ENCODE data around the gene METTL27. TPM values are rescaled to one million over a fixed set of nuclear protein-coding genes. Genes with fewer than 3 reads are reported as not detected.

The METTL27 gene
- total RNA-seq, 4 donors from 2014 or later = 0.36 to 1.5 (median 0.53) TPM

GRCh38 chr7:73869011-73869798 lies 26.9 kb upstream of the METTL27 start:
- Histone ChIP-seq H3K27me3 (no peaks in the 10 kb centered on the region), H3K27ac (no peak overlapping the region), H3K9me3 (no peaks in the 10 kb centered on the region), H3K4me1 (peaks cover 0 to 6% of the 10 kb centered on the region in 2 donors), H3K36me3 (no peaks in the 10 kb centered on the region), H3K4me3 (no peak overlapping the region)
- DNase-seq = no peak
- intact Hi-C loops (cut with DNase I; ENCODE audit: low total_unique reads) (loop anchor here (5.0 kb wide), 2 partner anchors 108 to 533 kb away; no protein-coding TSS in a partner anchor), in situ Hi-C loops (cut with MboI; ENCODE audit: low sequenced_read_pairs in 4 of 4) (loop anchor here in 1 of 4 donors (25.0 kb wide), 1 partner anchor 257 kb away; the partner anchor contains the start of gene MLXIPL)
- ATAC-seq = no peak
- no peak for TF ChIP-seq POLR2A (IDR thresholded peaks at IDR 0.05)
- TF ChIP-seq, protein P1, sequence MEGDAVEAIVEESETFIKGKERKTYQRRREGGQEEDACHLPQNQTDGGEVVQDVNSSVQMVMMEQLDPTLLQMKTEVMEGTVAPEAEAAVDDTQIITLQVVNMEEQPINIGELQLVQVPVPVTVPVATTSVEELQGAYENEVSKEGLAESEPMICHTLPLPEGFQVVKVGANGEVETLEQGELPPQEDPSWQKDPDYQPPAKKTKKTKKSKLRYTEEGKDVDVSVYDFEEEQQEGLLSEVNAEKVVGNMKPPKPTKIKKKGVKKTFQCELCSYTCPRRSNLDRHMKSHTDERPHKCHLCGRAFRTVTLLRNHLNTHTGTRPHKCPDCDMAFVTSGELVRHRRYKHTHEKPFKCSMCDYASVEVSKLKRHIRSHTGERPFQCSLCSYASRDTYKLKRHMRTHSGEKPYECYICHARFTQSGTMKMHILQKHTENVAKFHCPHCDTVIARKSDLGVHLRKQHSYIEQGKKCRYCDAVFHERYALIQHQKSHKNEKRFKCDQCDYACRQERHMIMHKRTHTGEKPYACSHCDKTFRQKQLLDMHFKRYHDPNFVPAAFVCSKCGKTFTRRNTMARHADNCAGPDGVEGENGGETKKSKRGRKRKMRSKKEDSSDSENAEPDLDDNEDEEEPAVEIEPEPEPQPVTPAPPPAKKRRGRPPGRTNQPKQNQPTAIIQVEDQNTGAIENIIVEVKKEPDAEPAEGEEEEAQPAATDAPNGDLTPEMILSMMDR (IDR thresholded peaks at IDR 0.05 in 4 of 5, conservative IDR thresholded peaks at IDR 0.05 in 1 of 5) = no peak

GRCh38 chr7:73866446-73866767 lies 24.1 kb upstream of the METTL27 start:
- no peaks in the 10 kb centered on the region for H3K9me3 ChIP-seq
- no peaks in the 10 kb centered on the region for H3K36me3 ChIP-seq
- no peak overlapping the region for H3K4me3 ChIP-seq
- no peak for DNase-seq
- no peak for TF ChIP-seq POLR2A (IDR thresholded peaks at IDR 0.05)
- TF ChIP-seq, protein P1 (IDR thresholded peaks at IDR 0.05 in 4 of 5, conservative IDR thresholded peaks at IDR 0.05 in 1 of 5) = peak in 1 of 5 experiments; percentile 1
- intact Hi-C loops (cut with DNase I; ENCODE audit: low total_unique reads) = loop anchor here (1.0 to 5.0 kb wide), 3 partner anchors 111 to 536 kb away; no protein-coding TSS in a partner anchor
- H3K27me3 ChIP-seq = no peaks in the 10 kb centered on the region
- in situ Hi-C loops (cut with MboI; ENCODE audit: low sequenced_read_pairs in 4 of 4) = loop anchor here in 1 of 4 donors (25.0 kb wide), 1 partner anchor 254 kb away; the partner anchor contains the start of gene MLXIPL
- ATAC-seq = no peak
- H3K27ac ChIP-seq = no peak overlapping the region
- H3K4me1 ChIP-seq = peaks cover 0 to 3% of the 10 kb centered on the region in 2 donors

GRCh38 chr7:73865738-73866445 lies 23.6 kb upstream of the METTL27 start:
- ATAC-seq (peak; percentile 58 to 64), DNase-seq (no peak)
- Histone ChIP-seq H3K4me3 (no peak overlapping the region), H3K4me1 (peaks cover 0 to 3% of the 10 kb centered on the region in 2 donors), H3K9me3 (no peaks in the 10 kb centered on the region), H3K36me3 (no peaks in the 10 kb centered on the region), H3K27ac (no peak overlapping the region), H3K27me3 (no peaks in the 10 kb centered on the region)
- intact Hi-C loops (cut with DNase I; ENCODE audit: low total_unique reads) (loop anchor here (1.0 to 5.0 kb wide), 3 partner anchors 111 to 536 kb away; no protein-coding TSS in a partner anchor), in situ Hi-C loops (cut with MboI; ENCODE audit: low sequenced_read_pairs in 4 of 4) (loop anchor here in 1 of 4 donors (25.0 kb wide), 1 partner anchor 254 kb away; the partner anchor contains the start of gene MLXIPL)
- TF ChIP-seq POLR2A (IDR thresholded peaks at IDR 0.05) = no peak
- TF ChIP-seq, protein P1 (IDR thresholded peaks at IDR 0.05 in 4 of 5, conservative IDR thresholded peaks at IDR 0.05 in 1 of 5) = peak; percentile 28 to 58 (median 56)

GRCh38 chr7:73864981-73865711 lies 22.8 kb upstream of the METTL27 start:
- Histone ChIP-seq H3K9me3 (no peaks in the 10 kb centered on the region), H3K36me3 (no peaks in the 10 kb centered on the region), H3K4me1 (peaks cover 0 to under 1% of the 10 kb centered on the region in 2 donors), H3K27me3 (no peaks in the 10 kb centered on the region), H3K27ac (no peak overlapping the region), H3K4me3 (no peak overlapping the region)
- in situ Hi-C loops (cut with MboI; ENCODE audit: low sequenced_read_pairs in 4 of 4) = loop anchor here in 2 of 4 donors (5.0 to 25.0 kb wide), 3 partner anchors 157 to 253 kb away; partner anchors contain the start of genes ELN (in 1 of the 2) and MLXIPL (in 1 of the 2)
- DNase-seq (no peak), ATAC-seq (no peak)
- TF ChIP-seq, protein P1 (IDR thresholded peaks at IDR 0.05 in 4 of 5, conservative IDR thresholded peaks at IDR 0.05 in 1 of 5) = no peak
- TF ChIP-seq POLR2A (IDR thresholded peaks at IDR 0.05) = no peak
- intact Hi-C loops (cut with DNase I; ENCODE audit: low total_unique reads) = loop anchor here (5.0 kb wide), 2 partner anchors 112 to 537 kb away; no protein-coding TSS in a partner anchor
